ENCODE results near the gene CFTR. TPM values are rescaled to one million over a fixed set of nuclear protein-coding genes. Genes with fewer than 3 reads are reported as not detected.

CFTR gene
- total and polyA plus RNA-seq, 9 of the 15 experiments (the other 6 are each of a cell fraction or from before 2014, with no cell fraction given), result 0.20 TPM; not detected in 8

DNA sequence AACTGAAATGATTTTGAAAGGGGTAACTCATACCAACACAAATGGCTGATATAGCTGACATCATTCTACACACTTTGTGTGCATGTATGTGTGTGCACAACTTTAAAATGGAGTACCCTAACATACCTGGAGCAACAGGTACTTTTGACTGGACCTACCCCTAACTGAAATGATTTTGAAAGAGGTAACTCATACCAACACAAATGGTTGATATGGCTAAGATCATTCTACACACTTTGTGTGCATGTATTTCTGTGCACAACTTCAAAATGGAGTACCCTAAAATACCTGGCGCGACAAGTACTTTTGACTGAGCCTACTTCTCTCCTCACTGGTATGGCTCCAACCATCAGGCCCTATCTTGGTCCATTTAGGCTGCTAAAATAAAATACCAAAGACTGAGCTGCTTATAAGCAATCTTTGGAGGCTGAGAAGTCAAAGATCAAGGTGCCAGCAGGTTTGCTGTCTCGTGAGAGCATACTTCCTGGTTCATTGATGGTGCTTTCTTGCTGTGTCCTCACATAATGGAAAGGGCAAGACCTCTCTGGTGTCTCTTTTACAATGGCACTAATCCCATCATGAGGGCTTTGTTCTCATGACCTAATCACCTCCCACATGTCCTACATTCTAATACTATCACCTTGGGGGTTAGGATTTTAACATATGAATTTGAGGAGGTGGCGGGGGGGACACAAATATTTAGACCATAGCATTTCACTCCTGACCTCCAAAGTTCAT is 173.3 kb downstream of the CFTR start (continued):
- TF ChIP-seq, protein P1, sequence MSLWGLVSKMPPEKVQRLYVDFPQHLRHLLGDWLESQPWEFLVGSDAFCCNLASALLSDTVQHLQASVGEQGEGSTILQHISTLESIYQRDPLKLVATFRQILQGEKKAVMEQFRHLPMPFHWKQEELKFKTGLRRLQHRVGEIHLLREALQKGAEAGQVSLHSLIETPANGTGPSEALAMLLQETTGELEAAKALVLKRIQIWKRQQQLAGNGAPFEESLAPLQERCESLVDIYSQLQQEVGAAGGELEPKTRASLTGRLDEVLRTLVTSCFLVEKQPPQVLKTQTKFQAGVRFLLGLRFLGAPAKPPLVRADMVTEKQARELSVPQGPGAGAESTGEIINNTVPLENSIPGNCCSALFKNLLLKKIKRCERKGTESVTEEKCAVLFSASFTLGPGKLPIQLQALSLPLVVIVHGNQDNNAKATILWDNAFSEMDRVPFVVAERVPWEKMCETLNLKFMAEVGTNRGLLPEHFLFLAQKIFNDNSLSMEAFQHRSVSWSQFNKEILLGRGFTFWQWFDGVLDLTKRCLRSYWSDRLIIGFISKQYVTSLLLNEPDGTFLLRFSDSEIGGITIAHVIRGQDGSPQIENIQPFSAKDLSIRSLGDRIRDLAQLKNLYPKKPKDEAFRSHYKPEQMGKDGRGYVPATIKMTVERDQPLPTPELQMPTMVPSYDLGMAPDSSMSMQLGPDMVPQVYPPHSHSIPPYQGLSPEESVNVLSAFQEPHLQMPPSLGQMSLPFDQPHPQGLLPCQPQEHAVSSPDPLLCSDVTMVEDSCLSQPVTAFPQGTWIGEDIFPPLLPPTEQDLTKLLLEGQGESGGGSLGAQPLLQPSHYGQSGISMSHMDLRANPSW (CRISPR knock-in tag; IDR thresholded peaks at IDR 0.05), result no peak
- no peak for TF ChIP-seq CBX3 (IDR thresholded peaks at IDR 0.05; ENCODE audit: borderline replicate concordance in 1 of 2, low read length in 2 of 2)
- TF ChIP-seq, protein P2, sequence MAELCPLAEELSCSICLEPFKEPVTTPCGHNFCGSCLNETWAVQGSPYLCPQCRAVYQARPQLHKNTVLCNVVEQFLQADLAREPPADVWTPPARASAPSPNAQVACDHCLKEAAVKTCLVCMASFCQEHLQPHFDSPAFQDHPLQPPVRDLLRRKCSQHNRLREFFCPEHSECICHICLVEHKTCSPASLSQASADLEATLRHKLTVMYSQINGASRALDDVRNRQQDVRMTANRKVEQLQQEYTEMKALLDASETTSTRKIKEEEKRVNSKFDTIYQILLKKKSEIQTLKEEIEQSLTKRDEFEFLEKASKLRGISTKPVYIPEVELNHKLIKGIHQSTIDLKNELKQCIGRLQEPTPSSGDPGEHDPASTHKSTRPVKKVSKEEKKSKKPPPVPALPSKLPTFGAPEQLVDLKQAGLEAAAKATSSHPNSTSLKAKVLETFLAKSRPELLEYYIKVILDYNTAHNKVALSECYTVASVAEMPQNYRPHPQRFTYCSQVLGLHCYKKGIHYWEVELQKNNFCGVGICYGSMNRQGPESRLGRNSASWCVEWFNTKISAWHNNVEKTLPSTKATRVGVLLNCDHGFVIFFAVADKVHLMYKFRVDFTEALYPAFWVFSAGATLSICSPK (IDR thresholded peaks at IDR 0.05; ENCODE audit: borderline replicate concordance), result no peak

DNA sequence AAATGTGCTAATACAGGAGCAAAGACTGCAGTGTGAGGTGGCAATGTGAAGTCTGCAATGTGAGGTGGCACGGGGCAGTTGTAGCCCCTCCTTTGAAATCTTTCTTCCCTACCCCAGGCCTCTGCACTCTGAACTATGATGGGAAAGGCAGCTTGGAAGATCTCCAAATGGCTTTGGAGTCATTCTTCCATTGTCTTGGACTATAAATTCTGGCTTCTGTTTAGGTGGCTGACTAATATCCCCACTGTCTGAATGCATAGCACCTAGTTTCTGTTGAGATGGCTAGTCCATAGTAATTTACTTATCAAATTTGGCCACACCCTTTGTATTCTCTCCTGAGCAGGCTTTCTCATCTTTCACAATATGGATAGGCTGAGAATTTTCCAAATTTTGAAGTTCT is 175.0 kb downstream of the CFTR start:
- CTCF ChIA-PET (ENCODE audit: low intra/inter-chr PET ratio), result no interaction called here

More for the DNA sequence above, 175.0 kb downstream of the CFTR start:
- Histone ChIP-seq H3K4me2 (ENCODE audit: insufficient read depth, low read length) (no peak overlapping the region), H4K20me1 (replicated peaks; ENCODE audit: control insufficient read depth, insufficient read depth, low read length) (no peaks in the 10 kb centered on the region), H3K9me1 (ENCODE audit: control insufficient read depth, insufficient read depth, low read length) (no peaks in the 10 kb centered on the region), H3K27me3 (ENCODE audit: control insufficient read depth in 2 of 2, insufficient read depth in 2 of 2, low read length in 2 of 2) (no peaks in the 10 kb centered on the region), H3K9me3 (replicated peaks; ENCODE audit: control insufficient read depth, insufficient read depth, low read depth, low read length) (no peaks in the 10 kb centered on the region), H2AFZ (ENCODE audit: low read depth, low read length) (no peak overlapping the region), H3K27ac (ENCODE audit: extremely low read depth, low read depth, low read length) (no peak overlapping the region), H3K36me3 (ENCODE audit: control insufficient read depth, insufficient read depth, low read length) (no peaks in the 10 kb centered on the region), H3K4me1 (replicated peaks in 1 of 2; ENCODE audit: control insufficient read depth in 2 of 2, insufficient read depth in 2 of 2, low read length in 2 of 2) (no peaks in the 10 kb centered on the region), H3K79me2 (ENCODE audit: control insufficient read depth, insufficient read depth, low read length) (no peaks in the 10 kb centered on the region), H3K4me3 (no peak overlapping the region), H3K9ac (ENCODE audit: insufficient read depth in 1 of 2, low read depth in 2 of 2, low read length in 2 of 2) (no peak overlapping the region)
- ATAC-seq, result no peak
- 0% methylated on average over 1 of the region's 1 CpG for WGBS (ENCODE audit: insufficient coverage, low coverage, missing lambda C conversion rate)
- FAIRE-seq, result no peak
- DNase-seq (ENCODE audit: extremely low read depth in 1 of 4, low spot score in 3 of 4), result no peak
- POLR2A ChIA-PET, result no interaction called here
- in situ Hi-C loops (cut with MboI), result no loop called here
- TF ChIP-seq NFE2 (IDR thresholded peaks at IDR 0.05; ENCODE audit: low read depth) (no peak), SP2 (IDR thresholded peaks at IDR 0.05; ENCODE audit: extremely low read depth, low read depth, low read length, poor library complexity, severe bottlenecking) (no peak), NCOA1 (IDR thresholded peaks at IDR 0.05; ENCODE audit: low read depth) (no peak), EZH2 (IDR thresholded peaks at IDR 0.05; ENCODE audit: borderline replicate concordance, low read depth, low read length) (no peak), RBBP5 (IDR thresholded peaks at IDR 0.05; ENCODE audit: borderline replicate concordance, insufficient read depth, low read length, poor library complexity, severe bottlenecking) (no peak), ETV6 (IDR thresholded peaks at IDR 0.05; ENCODE audit: borderline replicate concordance in 1 of 2, low read depth in 2 of 2, low read length in 1 of 2) (no peak), ETV6 (CRISPR knock-in tag; IDR thresholded peaks at IDR 0.05; ENCODE audit: borderline replicate concordance) (no peak)
- TF ChIP-seq, protein P3, sequence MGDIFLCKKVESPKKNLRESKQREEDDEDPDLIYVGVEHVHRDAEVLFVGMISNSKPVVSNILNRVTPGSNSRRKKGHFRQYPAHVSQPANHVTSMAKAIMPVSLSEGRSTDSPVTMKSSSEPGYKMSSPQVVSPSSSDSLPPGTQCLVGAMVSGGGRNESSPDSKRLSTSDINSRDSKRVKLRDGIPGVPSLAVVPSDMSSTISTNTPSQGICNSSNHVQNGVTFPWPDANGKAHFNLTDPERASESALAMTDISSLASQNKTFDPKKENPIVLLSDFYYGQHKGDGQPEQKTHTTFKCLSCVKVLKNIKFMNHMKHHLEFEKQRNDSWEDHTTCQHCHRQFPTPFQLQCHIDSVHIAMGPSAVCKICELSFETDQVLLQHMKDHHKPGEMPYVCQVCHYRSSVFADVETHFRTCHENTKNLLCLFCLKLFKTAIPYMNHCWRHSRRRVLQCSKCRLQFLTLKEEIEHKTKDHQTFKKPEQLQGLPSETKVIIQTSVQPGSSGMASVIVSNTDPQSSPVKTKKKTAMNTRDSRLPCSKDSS (IDR thresholded peaks at IDR 0.05; ENCODE audit: low read depth, partially characterized antibody), result no peak
- intact Hi-C loops (cut with micrococcal nuclease), result no loop called here
- BruUV-seq (replicated peaks), result no TSS peak
